Activated CD4-positive, alpha-beta T cell treated with anti-CD3 and anti-CD28 coated beads for 1 hour (primary cell): Measurements from ENCODE around the gene TAF1B.
"Not testable (repeated sequence)": the region's sequence is repeated elsewhere in the genome, so short reads cannot be mapped to it uniquely, and the experiment has no call there.

ENCODE experiments used
- DNase-seq: peaks from one replicate; pipeline ENCODE4 v3.0.0-alpha.2; 2020

The TAF1B gene

DNA sequence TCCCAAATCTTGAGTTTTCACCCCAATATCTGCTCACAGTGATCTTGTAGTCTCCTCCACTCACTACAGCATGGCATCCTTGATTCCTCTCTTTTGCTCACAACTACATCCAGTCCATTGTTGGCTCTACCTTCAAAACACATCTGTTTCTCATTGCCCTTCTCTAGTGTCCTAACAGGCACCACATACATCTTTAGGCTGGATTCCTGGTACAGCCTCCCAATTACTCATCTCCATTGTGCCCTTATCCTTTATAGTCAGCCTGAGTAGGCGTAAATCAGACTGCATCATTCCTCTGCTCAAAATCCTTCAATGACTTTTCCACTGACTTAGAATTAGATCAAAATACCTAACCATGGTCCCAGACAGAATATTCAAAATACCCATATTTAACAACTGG lies 10.7 kb upstream of the TAF1B start:
- DNase-seq: no peak

DNA sequence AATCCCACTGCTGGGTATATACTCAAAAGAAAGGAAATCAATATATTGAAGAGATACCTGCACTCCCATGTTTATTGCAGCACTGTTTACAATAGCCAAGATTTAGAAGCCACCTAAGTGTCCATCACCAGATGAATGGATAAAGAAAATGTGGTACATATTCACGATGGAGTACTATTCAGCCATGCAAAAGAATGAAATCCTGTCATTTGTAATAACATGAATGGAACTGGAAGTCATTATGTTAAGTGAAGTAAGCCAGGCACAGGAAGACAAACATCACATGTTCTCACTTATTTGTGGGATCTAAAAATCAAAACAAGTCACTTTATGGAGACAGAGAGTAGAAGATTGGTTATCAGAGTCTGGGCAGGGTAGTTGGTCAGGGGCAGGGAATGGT lies 8.2 kb upstream of the TAF1B start:
- not testable (repeated sequence) for DNase-seq

DNA sequence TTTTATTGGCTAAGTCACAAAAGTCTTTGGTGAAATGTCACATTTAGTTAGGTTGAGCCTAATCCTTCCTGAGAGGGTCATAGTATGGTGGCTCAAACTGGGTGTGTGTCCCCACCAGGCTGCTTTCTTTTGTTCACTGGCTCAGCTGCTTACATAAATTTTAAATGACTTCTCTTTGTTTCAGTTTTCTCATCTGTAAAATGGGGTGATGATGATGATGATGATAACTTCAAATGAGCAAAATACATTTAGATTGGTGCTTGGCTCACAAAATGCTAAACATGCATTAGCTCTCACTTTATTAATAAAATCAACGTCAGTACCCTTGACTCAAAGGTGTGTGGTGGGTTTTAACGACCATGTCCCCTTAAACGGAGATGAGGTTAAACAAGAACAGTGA lies 7.2 kb upstream of the TAF1B start:
- DNase-seq: no peak

DNA sequence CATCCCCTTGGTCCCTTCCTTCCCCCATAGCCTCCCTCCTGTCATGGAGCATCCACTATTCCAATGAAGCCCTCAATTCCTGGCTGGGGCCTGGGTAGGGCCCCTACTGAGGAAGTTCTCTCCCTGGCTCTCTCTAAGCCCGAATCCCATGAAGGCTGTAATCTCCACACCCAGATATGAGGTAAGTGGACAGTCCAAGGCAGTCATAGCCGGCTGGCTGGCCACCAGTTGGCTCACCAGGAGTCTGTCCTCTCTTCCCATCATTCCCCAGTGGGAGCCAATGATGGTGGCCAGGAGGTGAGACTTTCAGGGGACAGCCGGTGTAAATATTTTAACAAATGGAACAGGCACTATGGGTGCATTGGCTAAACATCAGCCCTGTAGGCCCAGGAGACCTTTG lies 6.8 kb upstream of the TAF1B start:
- no peak for DNase-seq

DNA sequence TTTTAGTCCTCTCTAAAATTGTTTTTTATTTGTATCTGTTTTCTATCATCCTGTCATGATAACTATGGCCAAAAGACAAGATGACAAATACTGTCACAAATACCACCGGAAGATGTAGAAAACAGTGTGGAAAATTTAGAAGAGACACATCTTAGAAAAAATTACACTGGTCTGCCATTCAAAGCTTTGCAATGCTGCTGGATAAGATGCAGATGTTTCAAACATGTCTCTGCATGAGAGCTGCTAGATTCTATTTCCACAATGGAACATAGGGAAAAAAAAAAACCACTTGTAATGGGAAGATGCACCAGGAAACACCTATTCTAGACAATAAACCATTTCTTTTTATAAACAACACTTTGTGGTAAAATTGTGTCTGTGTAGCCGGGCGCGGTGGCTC lies 5.8 kb upstream of the TAF1B start:
- no peak for DNase-seq

DNA sequence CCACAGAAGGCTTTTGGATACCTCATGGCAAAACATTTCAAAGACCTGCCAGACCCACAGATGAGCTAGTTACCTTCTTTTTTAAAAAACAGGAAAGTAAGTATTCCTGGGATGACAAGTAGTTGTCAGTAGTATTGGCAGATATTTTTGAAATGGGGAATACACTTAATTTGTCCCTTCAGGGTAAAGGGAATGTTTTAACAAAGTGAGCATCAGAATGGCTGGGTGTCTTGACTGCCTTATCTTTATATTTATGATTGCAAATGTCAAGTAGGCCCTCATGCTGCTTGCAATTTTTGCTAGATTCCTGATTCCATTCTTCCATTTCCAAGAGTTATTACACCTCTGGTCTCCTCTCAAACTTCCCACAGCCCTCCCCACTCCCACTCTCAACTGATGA lies 4.9 kb upstream of the TAF1B start:
- no peak for DNase-seq

DNA sequence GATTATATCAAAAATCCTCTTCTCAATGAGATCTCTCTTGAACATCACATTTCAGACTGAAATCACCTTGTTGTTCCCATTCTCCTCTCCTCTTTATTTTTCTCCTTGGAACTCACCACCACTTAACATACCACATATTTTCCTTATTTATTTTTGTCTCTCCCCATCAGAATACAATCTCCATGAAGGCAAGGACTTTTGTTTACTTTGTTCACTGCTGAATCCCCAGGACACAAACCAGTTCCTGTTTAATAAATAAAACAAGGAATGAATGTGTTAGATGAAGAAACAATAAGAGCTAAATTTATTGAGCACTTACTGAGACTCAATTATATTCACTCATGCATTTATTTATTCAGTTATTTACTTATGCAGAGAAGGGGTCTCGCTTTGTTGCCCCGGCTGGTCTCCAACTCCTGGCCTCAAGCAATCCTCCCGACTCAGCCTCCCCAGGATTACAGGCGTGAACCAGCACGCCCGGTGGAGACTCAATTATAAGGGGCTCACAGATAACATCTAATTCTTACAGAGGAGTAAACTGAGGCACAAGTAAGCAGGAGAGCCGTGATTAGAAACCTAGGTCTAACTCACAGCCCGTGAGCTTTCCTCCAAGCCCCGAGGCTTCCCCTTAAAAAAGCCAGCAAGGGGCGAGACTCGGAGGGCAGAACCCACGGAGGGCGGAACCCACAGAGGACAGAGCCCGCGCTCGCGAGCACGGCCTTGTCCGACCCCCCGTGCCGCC lies 616 bp upstream of the TAF1B start:
- no peak for DNase-seq

DNA sequence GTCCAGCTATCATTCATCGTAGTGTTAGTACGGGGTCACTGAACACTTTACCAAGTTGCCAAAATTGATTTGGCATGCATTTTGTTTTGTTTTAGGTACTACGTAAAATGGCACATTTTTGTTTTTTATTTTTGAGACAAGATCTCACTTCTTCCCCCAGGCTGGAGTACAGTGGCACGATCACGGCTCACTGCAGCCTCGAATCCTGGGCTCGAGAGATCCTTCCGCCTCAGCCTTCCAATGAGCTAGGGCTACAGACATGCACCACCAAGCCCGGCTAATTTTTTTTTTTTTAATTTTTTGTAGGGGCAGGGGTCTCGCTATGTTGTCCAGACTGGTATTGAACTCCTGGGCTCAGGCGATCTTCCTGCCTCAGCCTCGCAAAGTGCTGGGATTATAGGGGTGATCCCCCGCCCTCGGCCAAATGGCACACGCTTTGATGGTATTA lies 786 bp downstream of the TAF1B start:
- DNase-seq: no peak

DNA sequence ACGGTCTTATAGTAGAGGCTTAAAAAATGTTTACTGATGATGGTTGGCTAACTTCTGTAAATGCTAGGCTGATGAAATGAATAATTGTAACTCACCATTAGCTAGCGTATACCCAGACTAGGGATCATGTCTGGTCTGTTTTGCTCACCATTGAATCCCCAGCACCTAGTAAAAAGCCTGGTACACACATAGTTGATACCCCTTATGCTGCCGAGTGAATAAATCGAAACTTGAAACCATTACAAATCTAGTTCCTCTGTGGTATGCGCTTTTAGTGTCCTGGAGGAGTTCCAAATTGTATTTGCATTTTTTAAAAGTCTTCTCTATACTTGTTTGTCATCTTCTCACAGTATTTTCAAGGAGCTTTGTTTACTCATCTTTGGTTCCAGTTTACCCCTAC lies 1.3 kb downstream of the TAF1B start:
- no peak for DNase-seq

DNA sequence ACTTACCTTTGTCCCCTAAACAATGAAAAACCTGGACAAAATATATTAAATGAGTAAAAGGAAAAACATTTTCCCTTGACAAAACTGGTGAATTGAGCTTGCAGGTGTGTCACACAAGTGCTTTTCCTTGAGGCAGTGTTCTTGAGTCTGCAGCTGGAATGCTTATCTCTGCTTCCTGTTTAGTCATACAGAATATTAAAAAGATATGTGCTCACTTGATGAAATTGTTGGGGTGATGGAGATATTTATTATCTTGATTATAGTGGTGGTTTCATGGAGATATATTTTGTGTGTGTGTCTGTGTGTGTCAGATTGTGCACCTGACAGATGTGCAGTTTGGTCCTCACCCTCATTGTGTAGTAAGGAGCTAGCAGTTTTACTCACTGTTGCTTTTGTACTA lies 3.3 kb downstream of the TAF1B start:
- DNase-seq: no peak

DNA sequence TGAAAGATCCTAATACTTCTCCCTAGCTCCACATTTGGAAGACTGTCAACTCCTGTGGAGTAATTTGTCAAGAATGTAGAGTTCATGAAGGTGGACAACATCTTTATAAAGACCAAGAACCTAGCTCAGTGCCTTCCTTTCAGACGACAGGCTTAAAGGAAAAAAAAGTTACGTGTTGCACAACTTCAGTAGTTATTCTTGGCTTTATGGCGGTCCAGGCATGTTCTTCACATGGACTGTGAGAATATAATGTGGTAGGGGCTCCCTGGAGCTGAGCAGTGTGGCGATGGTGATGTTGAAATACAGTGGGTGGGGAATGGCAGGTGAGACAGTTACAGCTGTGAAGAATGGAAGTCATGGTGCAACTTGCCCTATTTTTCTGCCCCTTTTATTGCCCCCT lies 3.9 kb downstream of the TAF1B start:
- DNase-seq: no peak

DNA sequence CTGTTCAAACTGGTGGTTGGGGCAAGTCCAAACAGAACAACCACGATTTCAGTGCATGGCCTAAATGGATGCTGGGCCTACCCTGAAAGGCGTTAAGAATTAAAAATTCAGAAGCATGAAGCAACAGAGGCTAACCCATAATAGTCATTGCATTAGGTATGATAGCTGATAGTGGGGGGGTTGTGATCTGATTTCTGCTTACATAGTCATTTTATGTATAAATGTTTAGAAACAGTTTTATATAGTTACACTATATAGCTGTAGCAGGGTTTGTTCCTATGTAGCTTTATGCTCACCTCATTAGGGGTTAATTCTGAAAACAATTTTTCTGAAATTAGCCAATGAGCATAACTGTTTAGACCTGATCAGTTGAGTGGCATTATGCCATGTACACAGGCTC lies 9.6 kb downstream of the TAF1B start:
- DNase-seq: no peak

DNA sequence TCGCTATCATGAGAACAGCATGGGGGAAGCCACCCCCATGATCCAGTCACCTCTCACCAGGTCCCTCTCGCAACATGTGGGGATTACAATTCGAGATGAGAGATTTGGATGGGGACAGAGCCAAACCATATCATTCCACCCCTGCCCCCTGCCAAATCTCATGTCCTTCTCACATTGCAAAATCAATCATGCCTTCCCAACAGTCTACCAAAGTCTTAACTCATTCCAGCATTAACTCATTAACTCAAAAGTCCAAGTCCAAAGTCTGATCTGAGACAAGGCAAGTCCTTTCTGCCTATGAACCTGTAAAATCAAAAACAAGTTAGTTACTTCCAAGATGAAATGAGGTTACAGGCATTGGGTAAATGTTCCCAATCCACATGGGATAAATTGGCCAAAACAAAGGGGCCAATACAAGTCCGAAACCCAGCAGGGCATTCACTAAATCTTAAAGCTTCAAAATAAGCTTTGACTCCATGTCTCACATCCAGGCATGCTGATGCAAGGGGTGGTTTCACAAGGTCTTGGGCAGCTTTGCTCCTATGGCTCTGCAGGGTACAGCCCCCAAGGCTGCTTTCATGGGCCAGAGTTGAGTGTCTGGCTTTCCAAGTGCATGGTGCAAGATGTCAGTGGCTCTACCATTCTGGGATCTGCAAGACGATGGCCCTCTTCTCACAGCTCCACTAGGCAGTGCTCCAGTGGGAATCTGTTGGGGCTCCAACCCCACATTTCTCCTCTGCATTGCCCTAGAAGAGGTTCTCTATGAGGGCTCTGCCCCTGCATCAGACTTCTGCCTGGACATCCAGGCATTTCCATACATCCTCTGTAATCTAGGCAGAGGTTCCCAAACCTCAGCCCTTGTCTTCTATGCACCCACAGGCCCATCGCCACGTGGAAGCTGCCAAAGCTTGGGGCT lies 14.8 kb downstream of the TAF1B start:
- no peak for DNase-seq

DNA sequence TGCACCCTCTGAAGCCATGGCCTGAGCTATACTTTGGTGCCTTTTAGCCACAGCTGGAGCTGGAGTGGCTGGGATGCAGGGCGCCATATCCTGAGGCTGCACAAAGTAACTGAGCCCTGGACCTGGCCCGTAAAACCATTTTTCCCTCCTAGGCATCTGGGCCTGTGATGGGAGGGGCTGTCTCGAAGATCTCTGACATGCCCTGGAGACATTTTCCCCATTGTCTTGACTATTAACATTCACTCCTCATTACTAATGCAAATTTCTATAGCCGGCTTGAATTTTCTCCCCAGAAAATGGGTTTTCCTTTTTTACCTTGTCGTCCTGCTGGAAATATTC lies 15.4 kb downstream of the TAF1B start:
- DNase-seq: no peak

DNA sequence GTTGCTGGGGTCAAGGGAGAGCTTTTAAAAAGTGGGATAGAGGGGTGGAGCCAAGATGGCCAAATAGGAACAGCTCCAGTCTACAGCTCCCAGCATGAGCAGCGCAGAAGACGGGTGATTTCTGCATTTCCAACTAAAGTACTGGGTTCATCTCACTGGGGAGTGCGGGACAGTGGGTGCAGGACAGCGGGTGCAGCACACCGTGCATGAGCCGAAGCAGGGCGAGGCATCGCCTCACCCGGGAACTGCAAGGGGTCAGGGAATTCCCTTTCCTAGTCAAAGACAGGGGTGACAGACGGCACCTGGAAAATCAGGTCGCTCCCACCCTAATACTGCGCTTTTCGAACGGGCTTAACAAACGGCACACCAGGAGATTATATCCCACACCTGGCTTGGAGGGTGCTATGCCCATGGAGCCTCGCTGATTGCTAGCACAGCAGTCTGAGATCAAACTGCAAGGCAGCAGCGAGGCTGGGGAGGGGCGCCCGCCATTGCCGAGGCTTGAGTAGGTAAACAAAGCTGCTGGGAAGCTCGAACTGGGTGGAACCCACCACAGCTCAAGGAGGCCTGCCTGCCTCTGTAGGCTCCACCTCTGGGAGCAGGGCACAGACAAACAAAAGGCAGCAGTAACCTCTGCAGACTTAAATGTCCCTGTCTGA lies 17.8 kb downstream of the TAF1B start:
- DNase-seq: not testable (repeated sequence)

DNA sequence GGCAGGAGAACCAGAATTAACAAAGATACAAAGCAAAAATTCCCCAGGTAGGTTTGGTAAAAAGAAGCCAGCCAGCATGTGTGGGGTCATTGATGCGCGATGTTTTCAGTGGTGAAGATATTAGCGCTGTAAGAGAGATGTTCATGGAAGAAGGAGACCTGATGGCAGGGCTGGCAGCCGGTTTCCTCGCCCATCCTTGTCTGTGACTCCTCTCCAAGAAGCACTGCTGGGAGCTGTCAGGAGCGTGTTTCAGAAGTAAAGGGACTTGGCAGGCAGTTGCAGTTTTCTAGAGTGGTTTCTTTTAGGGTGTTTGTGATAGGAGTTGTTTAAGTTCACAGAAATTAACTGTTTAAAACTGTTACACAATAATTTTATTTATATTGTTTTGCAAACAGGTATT lies 24.6 kb downstream of the TAF1B start:
- DNase-seq: no peak

DNA sequence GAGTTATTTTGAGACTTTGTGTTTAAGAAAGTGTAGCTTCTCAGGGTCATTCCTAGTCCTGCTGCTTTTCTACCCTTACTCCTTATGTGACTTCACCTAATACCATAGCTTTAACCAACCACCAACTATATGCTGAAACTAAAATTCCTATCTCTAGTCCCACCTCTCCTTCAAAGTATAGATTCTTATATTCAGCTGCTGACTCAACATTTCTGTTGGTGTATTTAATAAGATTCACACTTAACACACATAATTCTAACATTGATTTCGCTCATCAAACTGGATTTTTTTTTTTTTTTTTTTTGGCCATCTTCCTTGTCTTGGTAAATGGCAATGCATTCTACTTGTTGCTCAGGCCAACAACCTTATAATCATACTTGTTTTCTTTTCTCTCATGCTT lies 30.1 kb downstream of the TAF1B start:
- no peak for DNase-seq

DNA sequence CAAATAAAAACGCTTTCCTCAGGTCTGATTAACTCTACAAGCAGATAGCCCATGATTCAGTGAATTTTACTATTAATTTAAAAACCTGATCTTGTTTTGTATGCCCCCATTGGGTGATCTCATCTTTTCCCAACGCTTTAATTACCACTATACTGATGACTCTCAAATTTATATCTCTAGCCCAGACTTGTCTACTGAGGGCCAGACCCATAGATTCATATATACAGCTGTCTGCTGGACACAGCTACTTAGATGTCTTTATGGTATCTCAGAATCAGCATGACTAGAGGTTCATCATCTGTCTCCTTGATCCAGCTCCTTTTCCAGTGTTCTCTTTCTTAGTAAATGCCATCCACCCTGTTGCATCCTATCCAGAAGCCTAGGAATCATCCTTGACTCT lies 33.8 kb downstream of the TAF1B start:
- no peak for DNase-seq

DNA sequence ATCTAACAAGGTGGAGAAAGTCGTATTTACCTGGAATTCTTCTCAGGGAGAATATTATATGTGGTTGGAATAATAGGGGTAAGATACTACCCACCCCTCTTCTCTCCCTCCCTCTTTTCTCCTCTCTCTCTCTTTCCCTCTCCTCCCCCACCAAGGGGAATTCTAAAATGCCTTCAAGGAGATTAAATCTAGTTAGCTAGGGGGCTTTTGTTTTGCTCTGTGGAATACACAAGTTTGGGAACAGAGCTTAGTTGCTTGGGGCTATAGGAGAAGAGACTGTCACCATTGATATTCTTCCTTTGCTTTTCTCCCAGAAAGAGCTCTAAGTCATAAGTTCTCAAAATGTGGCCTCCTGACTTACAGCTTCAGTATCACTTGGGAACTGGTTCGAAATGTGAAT lies 34.5 kb downstream of the TAF1B start:
- DNase-seq: no peak

DNA sequence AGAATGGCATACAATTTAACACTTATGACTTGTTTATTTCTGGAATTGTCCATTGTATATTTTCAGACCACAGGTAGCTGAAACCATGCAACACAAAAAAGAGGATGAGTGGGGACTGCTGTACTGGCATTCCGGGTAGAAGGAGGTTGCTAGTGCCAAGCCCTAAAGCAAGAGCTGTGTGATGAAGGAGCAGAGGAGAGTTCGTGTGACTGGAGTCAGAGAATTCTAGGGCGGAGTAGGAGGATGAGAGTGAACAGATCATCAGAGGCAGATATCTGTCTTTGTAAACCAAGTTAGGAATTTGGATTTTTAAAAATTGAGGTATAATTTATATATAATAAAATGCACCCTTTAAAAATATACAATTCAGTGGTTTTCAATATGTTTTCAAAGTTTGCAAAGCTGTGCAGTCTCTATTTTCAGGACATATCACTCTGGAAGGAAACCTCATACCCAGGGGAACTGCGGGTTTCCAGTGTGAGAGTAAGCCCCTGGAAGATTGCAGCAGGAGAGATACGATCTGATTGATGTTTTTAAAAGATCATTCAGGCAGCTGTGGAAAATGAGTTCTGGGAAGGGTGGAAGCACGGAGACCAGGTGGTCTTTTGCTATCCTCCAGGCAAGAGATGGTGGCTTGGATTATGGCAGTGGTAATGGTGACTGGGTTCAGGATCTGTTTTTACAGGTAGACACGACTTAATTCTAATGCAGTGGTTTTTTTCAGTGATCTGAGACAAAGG lies 36.4 kb downstream of the TAF1B start:
- no peak for DNase-seq

DNA sequence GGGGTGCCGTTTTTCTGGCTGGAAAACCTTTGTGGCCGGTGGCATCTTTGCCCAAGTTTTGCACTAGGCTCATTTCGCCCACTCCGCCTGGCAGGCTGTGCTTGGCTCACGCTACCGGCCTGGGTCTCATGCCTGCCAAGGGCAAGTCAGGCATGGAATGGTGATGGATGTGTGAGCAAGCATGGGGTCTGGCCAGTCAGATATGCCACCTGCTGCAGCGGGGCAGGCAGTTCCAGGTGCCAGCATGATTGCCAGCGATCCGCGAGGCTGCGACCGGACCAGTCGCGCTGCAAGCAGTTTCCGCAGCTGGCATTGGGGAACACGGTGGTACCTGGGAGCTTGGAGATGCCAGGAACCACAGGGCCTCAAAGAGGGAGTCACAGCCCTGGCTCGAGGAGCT lies 40.6 kb downstream of the TAF1B start:
- no peak for DNase-seq

DNA sequence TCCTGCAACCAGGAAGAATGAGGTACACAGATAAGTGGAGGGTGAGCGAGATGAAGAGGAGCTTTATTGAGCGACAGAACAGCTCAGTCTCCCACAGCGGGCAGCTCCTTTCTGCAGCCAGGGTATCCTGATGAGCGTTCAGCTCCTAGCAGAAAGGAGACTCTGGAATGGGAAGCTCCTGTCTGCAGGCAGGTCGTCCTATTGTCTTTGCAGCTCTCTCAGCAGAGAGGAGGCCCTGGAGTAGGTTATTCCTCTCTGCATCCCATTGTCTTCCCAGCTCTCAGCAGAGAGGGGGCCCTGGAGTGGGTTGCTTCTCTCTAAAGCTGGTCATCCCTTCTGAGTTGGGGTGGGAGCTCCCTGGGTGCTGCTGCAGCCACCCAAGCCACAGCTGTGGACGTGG lies 41.2 kb downstream of the TAF1B start:
- no peak for DNase-seq

DNA sequence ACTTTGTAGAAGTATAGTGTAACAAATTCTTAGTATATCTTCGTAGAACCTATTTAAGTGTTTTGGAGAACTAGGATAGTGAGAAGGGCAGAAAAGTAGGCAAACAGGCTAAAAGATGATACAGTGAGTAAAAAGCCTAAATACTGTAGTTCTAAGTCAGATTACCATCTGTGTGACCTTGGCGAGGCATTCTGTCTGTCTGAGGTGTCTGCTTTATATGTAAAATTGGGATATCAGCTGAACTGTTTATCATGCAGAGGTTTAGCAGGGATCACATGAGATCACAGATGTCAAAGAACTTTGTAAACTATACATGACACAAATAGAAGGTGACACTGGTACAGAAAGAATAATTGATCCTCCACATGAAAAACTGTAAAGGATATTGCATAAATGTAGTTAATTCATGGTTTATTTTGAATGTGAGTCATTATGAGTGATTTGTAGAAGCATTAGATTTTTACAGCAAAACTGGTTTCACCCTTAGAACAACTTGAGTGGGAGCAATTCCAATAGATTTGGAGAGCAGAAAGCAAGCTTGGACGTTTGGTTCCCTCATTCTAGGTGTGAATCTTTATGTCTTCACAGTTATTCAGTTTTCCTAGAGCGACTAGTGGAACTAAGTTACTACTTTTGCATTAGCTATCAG lies 41.9 kb downstream of the TAF1B start:
- DNase-seq: no peak
